ENCODE results near the gene CFAP61.

The CFAP61 gene

GRCh38 chr20:20265210-20265609, 212.9 kb downstream of the CFAP61 start:
- Histone ChIP-seq H3K9ac (ENCODE audit: low read depth, low read length, poor library complexity, severe bottlenecking) (no peak overlapping the region), H2AFZ (ENCODE audit: low read length) (no peak overlapping the region), H3F3A (ENCODE audit: low read depth) (no peaks in the 10 kb centered on the region), H3K36me3 (ENCODE audit: insufficient read depth, low read length) (no peaks in the 10 kb centered on the region), H3K79me2 (ENCODE audit: insufficient read depth, low read length) (no peaks in the 10 kb centered on the region), H3K9me2 (replicated peaks; ENCODE audit: low read depth, low read length) (no peaks in the 10 kb centered on the region), H3K4me1 (ENCODE audit: insufficient read depth, low read length, poor library complexity, severe bottlenecking) (peaks cover 9% of the 10 kb centered on the region), H3K27me3 (ENCODE audit: insufficient read depth, low read length, poor library complexity, severe bottlenecking) (no peaks in the 10 kb centered on the region), H4K20me1 (ENCODE audit: insufficient read depth, low read length, poor library complexity, severe bottlenecking) (no peaks in the 10 kb centered on the region), H3K4me2 (ENCODE audit: low read depth, low read length, poor library complexity, severe bottlenecking) (no peak overlapping the region), H3K4me3 (ENCODE audit: low read length, poor library complexity, severe bottlenecking) (no peak overlapping the region), H3K9me3 (ENCODE audit: insufficient read depth, low read depth, low read length) (no peaks in the 10 kb centered on the region)
- TF ChIP-seq EZH2phosphoT487 (IDR thresholded peaks at IDR 0.05; ENCODE audit: borderline replicate concordance) (no peak), CTCF (conservative IDR thresholded peaks at IDR 0.05; ENCODE audit: low read length) (no peak)

GRCh38 chr20:20266552-20266951, 214.2 kb downstream of the CFAP61 start:
- H3K9me3 ChIP-seq (ENCODE audit: insufficient read depth, low read depth, low read length) = no peaks in the 10 kb centered on the region

GRCh38 chr20:20267685-20268370, 215.5 kb downstream of the CFAP61 start:
- Histone ChIP-seq H3K36me3 (ENCODE audit: insufficient read depth, low read length) (no peaks in the 10 kb centered on the region), H3K79me2 (ENCODE audit: insufficient read depth, low read length) (no peaks in the 10 kb centered on the region), H3K9me2 (replicated peaks; ENCODE audit: low read depth, low read length) (no peaks in the 10 kb centered on the region), H3K4me3 (ENCODE audit: low read length, poor library complexity, severe bottlenecking) (no peak overlapping the region), H3K9ac (ENCODE audit: low read depth, low read length, poor library complexity, severe bottlenecking) (no peak overlapping the region), H3K4me1 (ENCODE audit: insufficient read depth, low read length, poor library complexity, severe bottlenecking) (no peaks in the 10 kb centered on the region), H3K4me2 (ENCODE audit: low read depth, low read length, poor library complexity, severe bottlenecking) (no peak overlapping the region), H3F3A (ENCODE audit: low read depth) (no peaks in the 10 kb centered on the region), H3K9me3 (ENCODE audit: insufficient read depth, low read depth, low read length) (no peaks in the 10 kb centered on the region), H3K27me3 (ENCODE audit: insufficient read depth, low read length, poor library complexity, severe bottlenecking) (no peaks in the 10 kb centered on the region), H4K20me1 (ENCODE audit: insufficient read depth, low read length, poor library complexity, severe bottlenecking) (no peaks in the 10 kb centered on the region), H2AFZ (ENCODE audit: low read length) (no peak overlapping the region)
- TF ChIP-seq EZH2phosphoT487 (IDR thresholded peaks at IDR 0.05; ENCODE audit: borderline replicate concordance) (no peak), CTCF (conservative IDR thresholded peaks at IDR 0.05; ENCODE audit: low read length) (no peak)

More at GRCh38 chr20:20266552-20266951, 214.2 kb downstream of the CFAP61 start:
- no peak overlapping the region for H2AFZ ChIP-seq (ENCODE audit: low read length)
- H3K9me2 ChIP-seq (replicated peaks; ENCODE audit: low read depth, low read length) = no peaks in the 10 kb centered on the region
- peaks cover 1% of the 10 kb centered on the region for H3K4me1 ChIP-seq (ENCODE audit: insufficient read depth, low read length, poor library complexity, severe bottlenecking)
- H3K27me3 ChIP-seq (ENCODE audit: insufficient read depth, low read length, poor library complexity, severe bottlenecking) = no peaks in the 10 kb centered on the region
- no peaks in the 10 kb centered on the region for H3K36me3 ChIP-seq (ENCODE audit: insufficient read depth, low read length)
- H3K9ac ChIP-seq (ENCODE audit: low read depth, low read length, poor library complexity, severe bottlenecking) = no peak overlapping the region
- no peaks in the 10 kb centered on the region for H4K20me1 ChIP-seq (ENCODE audit: insufficient read depth, low read length, poor library complexity, severe bottlenecking)
- H3K4me2 ChIP-seq (ENCODE audit: low read depth, low read length, poor library complexity, severe bottlenecking) = no peak overlapping the region
- no peak overlapping the region for H3K4me3 ChIP-seq (ENCODE audit: low read length, poor library complexity, severe bottlenecking)
- no peaks in the 10 kb centered on the region for H3K79me2 ChIP-seq (ENCODE audit: insufficient read depth, low read length)
- TF ChIP-seq EZH2phosphoT487 (IDR thresholded peaks at IDR 0.05; ENCODE audit: borderline replicate concordance) (no peak), CTCF (conservative IDR thresholded peaks at IDR 0.05; ENCODE audit: low read length) (no peak)
- no peaks in the 10 kb centered on the region for H3F3A ChIP-seq (ENCODE audit: low read depth)

Data from Loucy (cell line).